ENCODE measurements around the gene PXDN.

PXDN gene

GRCh38 chr2:1658394-1659151 is 85.7 kb downstream of the PXDN start:
- DNase-seq, result no peak

GRCh38 chr2:1656961-1657841 is 87.1 kb downstream of the PXDN start:
- no peak for DNase-seq

- DNase-seq, result no peak
Observed at GRCh38 chr2:1656326-1656960, 87.9 kb downstream of the PXDN start.

GRCh38 chr2:1655461-1655860 is 88.9 kb downstream of the PXDN start:
- no peak for DNase-seq

GRCh38 chr2:1654696-1655374 is 89.5 kb downstream of the PXDN start:
- DNase-seq, result no peak

- DNase-seq, result no peak
Observed at GRCh38 chr2:1653956-1654695, 90.2 kb downstream of the PXDN start.

- no peak for DNase-seq
Observed at GRCh38 chr2:1652034-1652790, 92.1 kb downstream of the PXDN start.

- DNase-seq, result no peak
Observed at GRCh38 chr2:1651121-1652033, 92.9 kb downstream of the PXDN start.

- no peak for DNase-seq
Observed at GRCh38 chr2:1650085-1650872, 94.0 kb downstream of the PXDN start.

GRCh38 chr2:1649103-1650084 is 94.9 kb downstream of the PXDN start:
- no peak for DNase-seq

GRCh38 chr2:1648241-1649102 is 95.8 kb downstream of the PXDN start:
- no peak for DNase-seq

- no peak for DNase-seq
Observed at GRCh38 chr2:1647417-1648240, 96.7 kb downstream of the PXDN start.

GRCh38 chr2:1645761-1646476 is 98.4 kb downstream of the PXDN start:
- DNase-seq, result no peak

- no peak for DNase-seq
Observed at GRCh38 chr2:1644427-1644826, 99.9 kb downstream of the PXDN start.

GRCh38 chr2:1642993-1643619 is 101.2 kb downstream of the PXDN start:
- no peak for DNase-seq

Measured in NCI-H1436 (cell line).